Measurements from ENCODE around the gene MSI2. TPM values are rescaled to one million over a fixed set of nuclear protein-coding genes. Genes with fewer than 3 reads are reported as not detected.

MSI2 gene
- polyA plus RNA-seq, 1 of the 3 experiments (the other 2 are of a cell fraction) = 24.1 TPM

DNA sequence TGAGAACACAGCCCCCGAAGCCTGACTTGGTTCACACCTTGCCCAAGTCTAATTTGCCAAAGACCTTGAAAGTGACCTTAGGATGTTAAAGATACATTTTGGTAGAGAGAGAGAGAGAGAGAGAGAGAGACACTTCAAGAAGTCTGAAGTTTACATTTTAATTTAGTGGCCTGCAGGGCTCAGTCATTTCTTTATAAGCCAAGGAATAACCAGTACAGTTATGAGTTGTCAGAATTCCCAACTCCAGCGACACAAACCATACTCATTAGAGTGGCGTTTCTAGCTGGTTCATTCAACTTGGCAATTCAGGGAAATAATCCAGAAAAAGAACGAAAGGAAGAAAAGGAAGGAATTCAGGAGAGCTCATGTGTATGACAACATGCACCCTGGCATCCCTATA, 284.7 kb downstream of the MSI2 start:
- Histone ChIP-seq H3K9ac (peak overlapping the region; percentile 23; the same call in 1 of the 2 replicates), H3K27ac (ENCODE audit: low read depth in 2 of 2, low read length in 1 of 2) (peak overlapping the region; percentile 65 to 100), H2AFZ (ENCODE audit: low read depth) (no peak overlapping the region), H3K36me3 (replicated peaks in 1 of 2; ENCODE audit: control insufficient read depth in 1 of 2, insufficient read depth in 2 of 2, low read length in 1 of 2) (no peaks in the 10 kb centered on the region), H3K27me3 (ENCODE audit: insufficient read depth) (no peaks in the 10 kb centered on the region), H3K4me1 (ENCODE audit: control insufficient read depth in 1 of 2, insufficient read depth in 2 of 2, low read depth in 1 of 2, low read length in 1 of 2) (peaks cover 52 to 98% of the 10 kb centered on the region in 2 experiments), H4K20me1 (ENCODE audit: insufficient read depth) (no peaks in the 10 kb centered on the region), H3K4me3 (ENCODE audit: low read depth in 2 of 2, low read length in 1 of 2) (no peak overlapping the region), H3K9me2 (no peaks in the 10 kb centered on the region), H3K79me2 (ENCODE audit: insufficient read depth) (no peaks in the 10 kb centered on the region), H3K4me2 (peak overlapping the region; percentile 40), H3F3A (replicated peaks; ENCODE audit: insufficient read depth) (peaks cover 7% of the 10 kb centered on the region), H3K9me3 (no peaks in the 10 kb centered on the region)
- ChIA-PET POLR2A (interaction anchor here (0.6 to 6.7 kb wide), 21 partner anchors 11 to 241 kb away, joined by 3 to 51 read pairs (median 4); no protein-coding TSS in a partner anchor), CTCF (interaction anchor here (0.7 to 20.1 kb wide), 18 partner anchors 13 to 298 kb away, joined by 3 to 141 read pairs (median 6); no protein-coding TSS in a partner anchor)
- WGBS (ENCODE audit: low lambda C conversion rate) = 81% methylated on average over 4 of the region's 4 CpGs
- TF ChIP-seq SMC3 (IDR thresholded peaks at IDR 0.05; ENCODE audit: low read depth, low read length) (no peak), PBX3 (IDR thresholded peaks at IDR 0.05) (no peak), CHD2 (IDR thresholded peaks at IDR 0.05; ENCODE audit: low read length, partially characterized antibody) (no peak), EP300 (IDR thresholded peaks at IDR 0.05; ENCODE audit: borderline replicate concordance in 1 of 2, low read depth in 1 of 2, low read length in 1 of 2) (no peak), POLR2AphosphoS5 (IDR thresholded peaks at IDR 0.05; ENCODE audit: low read depth, low read length) (no peak), RAD21 (IDR thresholded peaks at IDR 0.05; ENCODE audit: low read length) (no peak)
- no peak for DNase-seq

DNA sequence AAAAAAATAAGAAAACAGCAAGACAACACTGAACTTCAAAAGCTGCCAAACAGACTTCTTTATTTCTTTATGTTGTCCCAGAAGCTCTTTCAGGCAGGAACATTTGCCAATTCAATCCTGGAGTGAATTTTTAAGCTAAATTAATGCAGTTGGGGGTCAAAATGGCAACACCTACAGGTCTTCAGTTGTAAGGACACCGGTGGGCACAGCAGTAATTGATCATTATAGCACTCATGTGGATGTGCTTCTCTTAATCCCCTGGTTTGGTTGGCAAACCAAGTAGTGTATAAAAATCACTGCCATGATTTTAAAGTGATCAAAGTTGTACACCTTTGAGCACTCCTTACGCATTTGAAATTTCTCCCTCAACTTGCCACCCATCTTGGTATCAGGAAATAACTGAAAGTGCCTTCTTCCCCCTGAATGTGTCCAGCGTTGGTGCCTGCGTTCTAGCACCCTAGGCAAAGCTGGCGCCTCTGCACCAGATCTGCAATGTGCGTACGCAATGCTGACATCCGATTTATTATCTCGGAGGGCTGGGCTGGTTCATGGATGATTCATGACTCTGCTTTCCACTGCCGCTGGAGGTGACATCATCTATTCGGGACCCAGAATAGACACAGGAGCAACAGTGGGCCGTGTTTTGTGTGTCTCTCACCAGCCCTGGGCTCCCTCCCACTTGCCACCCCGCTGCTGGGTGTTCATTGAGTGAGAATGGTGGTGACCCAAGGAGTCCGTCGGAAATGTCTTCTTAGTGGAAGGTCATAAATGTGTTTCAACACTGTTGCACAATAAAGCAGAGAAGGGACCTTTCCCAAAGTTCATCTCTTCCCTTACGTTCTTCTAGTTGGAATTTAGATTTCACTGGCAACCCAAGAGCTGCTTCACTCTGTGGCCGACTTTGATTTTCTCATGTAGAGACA, 285.4 kb downstream of the MSI2 start:
- H3K4me2 ChIP-seq = peak overlapping the region; percentile 40
- H3K27me3 ChIP-seq (ENCODE audit: insufficient read depth) = no peaks in the 10 kb centered on the region
- peak overlapping the region in 1 of 2 experiments; percentile 10; a peak in 1 of 4 replicates for H3K4me3 ChIP-seq (ENCODE audit: low read depth in 2 of 2, low read length in 1 of 2)
- H3F3A ChIP-seq (replicated peaks; ENCODE audit: insufficient read depth) = peaks cover 7% of the 10 kb centered on the region
- H3K79me2 ChIP-seq (ENCODE audit: insufficient read depth) = no peaks in the 10 kb centered on the region
- no peak overlapping the region for H2AFZ ChIP-seq (ENCODE audit: low read depth)
- no peaks in the 10 kb centered on the region for H3K36me3 ChIP-seq (replicated peaks in 1 of 2; ENCODE audit: control insufficient read depth in 1 of 2, insufficient read depth in 2 of 2, low read length in 1 of 2)
- WGBS (ENCODE audit: low lambda C conversion rate) = 16% methylated on average over 17 of the region's 17 CpGs
- CTCF ChIA-PET = interaction anchor here (0.6 to 20.1 kb wide), 25 partner anchors 8 to 312 kb away, joined by 3 to 141 read pairs (median 5); no protein-coding TSS in a partner anchor
- peak overlapping the region; percentile 65 to 100 for H3K27ac ChIP-seq (ENCODE audit: low read depth in 2 of 2, low read length in 1 of 2)
- no peaks in the 10 kb centered on the region for H3K9me2 ChIP-seq
- H4K20me1 ChIP-seq (ENCODE audit: insufficient read depth) = no peaks in the 10 kb centered on the region
- POLR2A ChIA-PET = interaction anchor here (0.6 to 6.7 kb wide), 22 partner anchors 10 to 240 kb away, joined by 3 to 51 read pairs (median 4); no protein-coding TSS in a partner anchor
- peak; percentile 76 for DNase-seq
- peaks cover 52 to 98% of the 10 kb centered on the region in 2 experiments for H3K4me1 ChIP-seq (ENCODE audit: control insufficient read depth in 1 of 2, insufficient read depth in 2 of 2, low read depth in 1 of 2, low read length in 1 of 2)
- no peaks in the 10 kb centered on the region for H3K9me3 ChIP-seq
- H3K9ac ChIP-seq = peak overlapping the region; percentile 23; the same call in 1 of the 2 replicates
- peak; percentile 95 for TF ChIP-seq FOSL2 (IDR thresholded peaks at IDR 0.05; ENCODE audit: borderline replicate concordance, low read depth)
- TF ChIP-seq USF1 (IDR thresholded peaks at IDR 0.05; ENCODE audit: borderline replicate concordance, low read depth) = no peak
- no peak for TF ChIP-seq FOXM1 (IDR thresholded peaks at IDR 0.05; ENCODE audit: low read depth)
- peak; percentile 98 for TF ChIP-seq PBX3 (IDR thresholded peaks at IDR 0.05)
- TF ChIP-seq, protein P1, sequence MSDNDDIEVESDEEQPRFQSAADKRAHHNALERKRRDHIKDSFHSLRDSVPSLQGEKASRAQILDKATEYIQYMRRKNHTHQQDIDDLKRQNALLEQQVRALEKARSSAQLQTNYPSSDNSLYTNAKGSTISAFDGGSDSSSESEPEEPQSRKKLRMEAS (IDR thresholded peaks at IDR 0.05; ENCODE audit: low read depth) = no peak; the same call in 1 of the 2 replicates
- TF ChIP-seq GATA2 (CRISPR knock-in tag; IDR thresholded peaks at IDR 0.05) = peak; percentile 92
- no peak for TF ChIP-seq GABPA (IDR thresholded peaks at IDR 0.05; ENCODE audit: low read depth)
- no peak for TF ChIP-seq YY1 (IDR thresholded peaks at IDR 0.05; ENCODE audit: low read depth)
- peak; percentile 71 to 97; a peak in 3 of 4 replicates for TF ChIP-seq EP300 (IDR thresholded peaks at IDR 0.05; ENCODE audit: borderline replicate concordance in 1 of 2, low read depth in 1 of 2, low read length in 1 of 2)
- peak; percentile 95 for TF ChIP-seq JUND (IDR thresholded peaks at IDR 0.05)
- TF ChIP-seq ELF1 (IDR thresholded peaks at IDR 0.05) = no peak
- TF ChIP-seq, protein P2, sequence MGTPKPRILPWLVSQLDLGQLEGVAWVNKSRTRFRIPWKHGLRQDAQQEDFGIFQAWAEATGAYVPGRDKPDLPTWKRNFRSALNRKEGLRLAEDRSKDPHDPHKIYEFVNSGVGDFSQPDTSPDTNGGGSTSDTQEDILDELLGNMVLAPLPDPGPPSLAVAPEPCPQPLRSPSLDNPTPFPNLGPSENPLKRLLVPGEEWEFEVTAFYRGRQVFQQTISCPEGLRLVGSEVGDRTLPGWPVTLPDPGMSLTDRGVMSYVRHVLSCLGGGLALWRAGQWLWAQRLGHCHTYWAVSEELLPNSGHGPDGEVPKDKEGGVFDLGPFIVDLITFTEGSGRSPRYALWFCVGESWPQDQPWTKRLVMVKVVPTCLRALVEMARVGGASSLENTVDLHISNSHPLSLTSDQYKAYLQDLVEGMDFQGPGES (IDR thresholded peaks at IDR 0.05; ENCODE audit: low read depth, low read length) = no peak
